GM12891 (cell line): Measurements from ENCODE around the gene ANKRD63.

Source experiments
- DNase-seq: peaks from one replicate; pipeline ENCODE4 v3.0.0; 2011; ENCODE audit warnings: low spot score; ENCODE audit not compliant: insufficient read length
- FAIRE-seq: peaks from 2 replicates; lab custom pipeline; 2011; peaks lifted over from hg19 to GRCh38; lab: Jason Lieb, UNC
- PAX5 ChIP-seq: IDR thresholded peaks from 2 replicates; pipeline ENCODE4 v1.6.1; 2011; ENCODE audit warnings: low read length, moderate library complexity, mild to moderate bottlenecking; ENCODE audit not compliant: insufficient read depth, severe bottlenecking
- POLR2A ChIP-seq: IDR thresholded peaks from 2 replicates; pipeline ENCODE4 v1.6.1; 2011; ENCODE audit warnings: low read depth, low read length, control low read depth
- POLR2AphosphoS5 ChIP-seq: IDR thresholded peaks from 2 replicates; pipeline ENCODE4 v1.6.1; 2011; ENCODE audit warnings: low read depth, low read length, control low read depth
- POU2F2 ChIP-seq: IDR thresholded peaks from 2 replicates; pipeline ENCODE4 v1.6.1; 2011; ENCODE audit warnings: low read depth, mild to moderate bottlenecking, control low read depth, low read length, moderate library complexity
- SPI1 ChIP-seq: IDR thresholded peaks from 2 replicates; pipeline ENCODE4 v1.6.1; 2011; ENCODE audit warnings: low read depth, low read length, control low read depth
- TAF1 ChIP-seq: IDR thresholded peaks from 2 replicates; pipeline ENCODE4 v1.6.1; 2011; ENCODE audit warnings: low read depth, low read length, control low read depth

Gene ANKRD63

DNA sequence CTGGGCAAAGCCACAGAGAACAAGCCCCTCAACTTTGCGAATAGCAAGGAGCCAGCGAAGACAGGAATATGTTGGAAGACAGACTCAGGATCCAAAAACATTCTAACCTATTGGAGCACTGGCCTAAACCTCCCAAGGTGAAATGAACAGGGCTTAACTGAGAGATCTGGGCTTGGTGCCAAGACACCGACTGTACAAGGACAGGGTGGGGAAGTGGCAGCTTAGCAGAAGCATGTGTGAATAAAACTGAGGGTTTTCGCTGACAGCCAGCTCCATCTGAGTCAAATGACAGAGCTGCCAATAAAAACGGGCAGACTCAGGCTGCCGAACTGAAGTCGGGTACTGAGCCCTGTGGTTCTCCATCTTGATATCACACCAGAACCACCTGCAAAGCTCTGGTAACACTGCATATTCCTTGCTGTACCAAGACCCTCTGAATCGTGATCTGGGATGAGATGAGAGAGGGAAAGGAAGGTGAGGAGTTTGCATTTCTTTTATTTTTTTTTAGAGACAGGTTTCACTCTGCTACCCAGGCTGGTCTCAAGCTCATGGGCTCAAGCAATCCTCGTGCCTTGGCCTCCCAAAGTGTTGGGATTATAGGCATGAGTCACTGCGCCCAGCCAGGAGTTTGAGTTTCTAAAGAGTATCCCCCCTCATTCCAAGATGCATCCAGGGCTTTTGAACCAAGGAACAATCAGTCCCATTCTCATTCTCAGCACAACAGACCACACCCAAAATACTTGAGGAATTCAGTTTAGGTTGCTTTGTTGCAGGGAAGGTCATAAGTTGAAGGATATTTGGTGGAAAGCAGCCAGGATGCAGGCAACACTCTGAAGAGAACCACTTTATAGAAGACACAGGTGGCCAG is 30.9 kb upstream of the ANKRD63 start:
- DNase-seq, result no peak
- no peak for FAIRE-seq

DNA sequence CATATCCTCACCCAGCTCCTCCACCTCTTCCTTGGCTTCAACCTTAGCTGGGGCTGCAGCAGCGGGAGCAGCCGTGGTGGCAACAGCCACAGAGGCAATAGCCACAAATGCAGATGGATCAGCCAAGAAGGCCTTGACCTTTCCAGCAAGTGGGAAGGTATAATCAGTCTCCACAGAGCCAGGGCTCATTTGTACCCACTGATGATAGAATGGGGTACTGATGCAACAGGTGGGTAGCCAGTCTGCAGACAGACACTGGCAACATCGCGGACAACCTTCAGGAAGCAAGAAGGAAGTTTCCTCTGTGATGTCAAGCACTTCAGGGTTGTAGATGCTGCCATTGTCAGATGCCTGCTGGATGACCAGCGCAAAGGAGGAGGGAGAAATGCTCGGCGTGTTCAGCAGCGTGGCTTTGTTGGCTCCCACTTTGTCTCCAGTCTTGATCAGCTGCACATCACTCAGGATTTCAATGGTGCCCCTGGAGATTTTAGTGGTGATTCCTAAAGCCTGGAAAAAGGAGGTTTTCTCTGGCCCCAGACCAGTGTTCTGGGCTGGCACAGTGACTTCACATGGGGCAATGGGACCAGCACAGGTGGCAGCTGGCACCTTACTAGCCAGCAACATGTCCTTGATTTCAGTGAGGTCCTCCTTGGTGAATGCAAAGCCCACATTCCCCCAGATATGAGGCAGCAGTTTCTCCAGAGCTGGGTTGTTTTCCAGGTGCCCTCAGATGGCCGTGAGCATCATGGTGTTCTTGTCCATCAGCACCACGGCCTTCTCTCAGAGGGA is 29.7 kb upstream of the ANKRD63 start:
- FAIRE-seq (no peak), DNase-seq (no peak)
- TF ChIP-seq POLR2A, result no peak
- no peak for TF ChIP-seq TAF1
- no peak for TF ChIP-seq POLR2AphosphoS5
- TF ChIP-seq POU2F2, result no peak
- TF ChIP-seq PAX5, result no peak

More for the DNA sequence above, 30.9 kb upstream of the ANKRD63 start:
- TF ChIP-seq POU2F2 (no peak), POLR2AphosphoS5 (no peak), SPI1 (no peak), POLR2A (no peak), PAX5 (no peak), TAF1 (no peak)

DNA sequence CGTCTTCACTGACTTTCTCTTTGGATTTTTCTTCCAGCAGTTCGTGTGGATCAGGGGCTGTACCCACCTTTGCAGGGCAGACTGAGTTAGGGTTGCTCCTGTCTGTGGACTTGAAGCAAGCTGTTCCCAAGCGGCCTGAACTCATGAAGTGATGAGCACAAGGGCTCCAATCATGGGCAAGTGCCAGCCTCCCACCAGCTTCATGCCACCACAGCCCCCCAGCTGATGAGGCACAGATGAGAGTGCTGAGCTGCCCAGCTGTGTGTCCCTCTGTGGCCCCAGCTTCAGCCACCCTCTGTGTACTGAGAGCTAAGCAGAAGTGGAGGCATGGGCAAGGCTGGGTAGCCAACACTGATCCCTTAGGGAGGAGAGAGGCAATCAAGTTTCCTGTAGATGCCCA is 28.1 kb upstream of the ANKRD63 start:
- FAIRE-seq, result no peak
- TF ChIP-seq TAF1 (no peak), PAX5 (no peak), POLR2AphosphoS5 (no peak), POLR2A (no peak), POU2F2 (no peak), SPI1 (no peak)
- DNase-seq, result no peak

DNA sequence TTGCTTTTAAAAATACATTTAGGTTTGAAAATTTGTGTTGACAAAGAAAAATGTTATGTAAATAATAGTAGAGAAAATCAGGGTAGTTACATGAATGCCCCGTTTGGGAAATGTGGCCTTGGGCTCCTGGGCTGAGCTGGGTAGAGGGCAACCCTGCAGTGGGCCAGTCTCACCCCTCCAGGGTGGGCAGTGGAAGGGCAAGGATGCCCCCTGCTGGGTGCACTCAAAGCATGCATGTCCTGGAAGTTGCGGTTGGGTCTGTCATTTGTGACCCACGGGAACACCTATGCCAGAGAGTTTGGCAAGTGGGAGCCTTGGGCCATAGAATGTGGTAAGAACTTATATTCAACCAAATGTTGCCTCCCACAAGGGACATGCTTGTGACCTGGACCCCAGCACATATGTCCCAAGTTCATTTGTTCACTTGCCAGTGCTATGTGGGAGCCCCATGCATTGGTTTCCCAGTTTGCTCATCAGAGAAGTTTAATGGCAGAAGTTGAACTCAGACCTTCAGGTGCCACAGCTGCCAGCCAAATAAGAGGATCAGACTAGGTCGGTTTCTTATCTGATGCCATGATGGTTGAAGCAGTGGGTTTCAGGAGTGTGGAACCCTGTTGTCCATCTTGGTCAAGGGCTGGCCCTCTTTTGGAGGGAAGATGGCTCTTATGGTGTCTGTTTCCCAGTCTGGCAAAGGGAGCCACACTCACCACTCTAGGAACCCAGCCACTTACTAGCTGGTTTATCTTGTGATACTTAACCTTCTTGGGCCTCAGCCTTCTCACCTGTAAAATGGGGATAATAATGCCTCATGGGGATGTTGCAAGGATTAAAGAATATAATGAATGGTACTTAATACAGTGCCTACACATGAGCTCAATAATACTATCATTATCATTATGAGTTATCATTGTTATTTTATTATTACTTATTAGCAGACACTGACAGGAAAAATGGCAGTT is 27.4 kb upstream of the ANKRD63 start:
- FAIRE-seq (peak; percentile 82), DNase-seq (no peak)
- TF ChIP-seq POLR2AphosphoS5 (no peak), POU2F2 (peak; percentile 64; the same call in 1 of the 2 replicates)

DNA sequence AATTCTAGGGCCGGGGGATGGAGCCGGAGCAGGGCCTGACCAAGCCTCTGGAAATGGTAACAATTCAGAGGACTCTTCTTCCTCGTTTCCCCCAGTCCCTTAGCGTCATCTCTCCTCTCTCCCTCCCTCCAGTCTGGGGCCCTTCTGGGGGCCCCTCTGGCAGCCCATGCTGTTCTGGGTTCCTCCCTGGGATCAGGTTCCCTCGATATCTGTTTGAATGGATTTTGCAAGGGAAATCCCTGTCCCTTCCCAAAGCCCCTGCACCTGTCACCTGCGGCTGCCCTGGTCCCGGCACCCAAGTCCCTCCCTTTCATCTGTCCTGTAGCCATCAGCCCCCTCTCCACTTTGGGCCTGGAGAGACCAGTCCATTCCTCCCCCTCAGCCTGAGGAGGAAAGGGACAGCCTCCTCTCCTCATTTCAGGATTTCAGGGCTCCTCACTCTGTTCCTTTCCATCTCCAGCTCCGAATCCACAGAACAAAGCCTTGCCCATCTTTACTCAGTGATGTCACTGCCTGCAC is 26.5 kb upstream of the ANKRD63 start:
- no peak for TF ChIP-seq PAX5
- TF ChIP-seq POU2F2, result no peak
- no peak for TF ChIP-seq SPI1
- no peak for TF ChIP-seq TAF1
- TF ChIP-seq POLR2AphosphoS5, result no peak
- TF ChIP-seq POLR2A, result no peak
- DNase-seq (no peak), FAIRE-seq (no peak)

DNA sequence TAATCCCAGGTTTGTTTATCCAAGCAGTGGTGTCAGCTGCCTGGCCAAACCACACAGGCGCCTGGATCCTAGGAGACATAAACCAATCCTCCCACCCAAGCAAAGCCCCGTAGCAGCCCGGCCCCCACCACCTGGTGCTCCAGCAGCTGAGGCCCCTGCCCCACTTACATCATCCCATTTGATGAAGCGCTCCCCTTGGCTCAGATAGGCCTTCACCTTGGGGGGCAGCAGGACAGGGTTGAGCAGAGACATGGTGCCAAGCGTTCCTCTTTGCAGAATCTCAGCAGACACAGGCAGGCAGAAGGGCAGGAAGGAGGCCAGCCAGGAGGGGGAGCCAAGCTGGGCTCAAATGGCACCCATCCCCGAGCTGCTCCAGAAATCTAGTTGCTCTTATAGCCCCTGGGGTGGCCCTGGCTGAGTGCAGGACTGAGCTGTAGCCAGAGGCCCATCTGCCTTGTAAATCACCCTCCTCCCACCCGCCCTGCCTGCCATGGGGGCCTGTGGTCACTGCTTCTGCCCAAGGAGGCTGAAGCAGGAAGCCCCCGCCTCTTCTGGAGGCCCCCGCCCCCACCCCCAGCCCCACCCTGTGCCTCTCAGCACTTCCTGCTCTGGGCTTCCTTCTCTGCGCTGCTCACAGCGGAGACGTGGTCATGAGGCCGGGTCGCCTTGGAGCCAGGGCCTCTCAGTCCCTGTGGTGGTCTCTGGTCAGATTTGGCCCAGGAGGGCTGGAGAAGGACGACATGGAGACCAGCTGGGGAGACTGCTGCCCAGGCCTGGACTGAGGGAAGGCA is 24.8 kb upstream of the ANKRD63 start, which contains the start of gene PLCB2:
TSS of gene PLCB2 (minus strand) at position 515 of the 791 bp plus-strand sequence. CDS start at position 252, 263 bp downstream.
- FAIRE-seq (peak; percentile 69), DNase-seq (no peak)
- TF ChIP-seq POU2F2, result no peak
- peak; percentile 77; the same call in 1 of the 2 replicates for TF ChIP-seq TAF1
- TF ChIP-seq POLR2A, result 0 out of 2 replicates have a peak, but pooled peaks have one; percentile 60
- peak; percentile 75 for TF ChIP-seq POLR2AphosphoS5

DNA sequence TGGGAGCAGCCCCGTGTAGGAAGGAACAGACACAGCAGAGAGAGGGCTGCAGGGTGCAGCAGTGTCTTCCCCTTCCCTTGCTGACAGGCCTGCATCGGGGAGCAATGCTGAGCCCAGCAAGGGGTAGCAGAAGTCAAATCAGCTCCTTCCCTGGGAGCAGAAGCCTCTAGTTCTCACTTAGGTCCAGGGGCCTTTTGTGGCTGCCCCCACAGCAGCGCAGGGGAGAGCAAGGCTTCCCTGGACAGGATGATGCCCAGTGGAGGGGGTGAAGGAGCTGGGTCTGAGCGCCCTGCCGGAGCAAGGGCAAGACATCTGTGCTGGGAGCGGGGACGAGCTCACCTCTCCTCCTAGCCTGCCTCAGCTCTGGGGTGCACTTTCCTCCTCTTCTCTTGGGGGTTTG is 24.0 kb upstream of the ANKRD63 start:
- DNase-seq (no peak), FAIRE-seq (peak; percentile 74)
- TF ChIP-seq SPI1, result no peak
- no peak for TF ChIP-seq PAX5
- TF ChIP-seq POLR2AphosphoS5, result no peak

DNA sequence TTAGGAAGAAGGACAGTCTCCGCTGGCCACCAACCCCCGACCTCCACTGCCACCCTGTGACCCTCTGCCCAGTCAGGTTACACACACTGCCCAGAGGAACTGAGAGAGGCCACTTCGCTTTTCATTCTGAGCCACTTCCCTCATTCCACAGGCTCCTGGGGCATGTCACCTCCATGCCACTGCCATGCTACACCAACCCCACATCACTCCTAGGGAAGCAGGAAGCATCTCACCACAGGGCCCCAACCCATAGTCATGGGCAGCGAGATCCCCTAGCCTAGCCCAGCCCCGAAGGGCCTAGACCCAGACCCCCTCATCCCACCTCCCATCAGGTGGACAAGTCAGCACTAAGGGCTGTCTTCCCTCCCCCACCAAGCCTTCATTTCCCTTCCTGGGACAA is 23.5 kb upstream of the ANKRD63 start:
- FAIRE-seq (peak; percentile 52), DNase-seq (no peak)
- TF ChIP-seq POLR2AphosphoS5 (no peak), POU2F2 (no peak), POLR2A (no peak), TAF1 (no peak), SPI1 (peak; percentile 37; the same call in 1 of the 2 replicates), PAX5 (no peak)
